ENCODE results near the gene CLDND1. TPM values are rescaled to one million over a fixed set of nuclear protein-coding genes. Genes with fewer than 3 reads are reported as not detected.

CLDND1 gene
- total RNA-seq, 2 experiments from 2014 or later, result 199 to 208 TPM

Other genes starting within 250 kb of the CLDND1 start
- gene OR5H2, start 240.4 kb downstream of the CLDND1 start, total RNA-seq, result not detected
- not detected for gene OR5K4, start 169.0 kb downstream of the CLDND1 start, total RNA-seq
- gene OR5K3, start 132.2 kb downstream of the CLDND1 start, total RNA-seq, result not detected
- gene OR5K1, start 59.7 kb downstream of the CLDND1 start, total RNA-seq, result not detected
- gene OR5K2, start 25.2 kb downstream of the CLDND1 start, total RNA-seq, result not detected
- gene GPR15, start 9.1 kb upstream of the CLDND1 start, total RNA-seq, result 1 to 10 TPM; 2.8 to 3.0 TPM
- gene CPOX, start 70.7 kb upstream of the CLDND1 start, total RNA-seq, result 10 to 100 TPM; 36.0 to 39.2 TPM
- gene ST3GAL6, start 240.4 kb upstream of the CLDND1 start, total RNA-seq, result not detected